HepG2 (cell line): ENCODE measurements around the gene RNF182. TPM values are rescaled to one million over a fixed set of nuclear protein-coding genes. Genes with fewer than 3 reads are reported as not detected.

Experiments
- ATAC-seq: fragments of 200-7000 bp; cut with Tn5 transposase; 3 replicates; pipeline ENCODE4 v1.9.1; 2020; ENCODE audit warnings: mild to moderate bottlenecking, moderate library complexity
- BruUV-seq: library from RNA; stranded (reverse); fragments of 400-500 nt; replicated peaks from 2 replicates; lab custom pipeline; 2021; lab: Mats Ljungman, UMichigan
- CTCF ChIA-PET: fragments of 300-600 bp; formaldehyde crosslinking; extraction: SDS; loops from one replicate; lab custom pipeline; 2021; ENCODE audit warnings: low total read pairs, inconsistent platforms, low intra/inter-chr PET ratio; lab: Yijun Ruan, JAX
- POLR2A ChIA-PET: fragments of 350-600 bp; sonication (Branson Sonifier 250); formaldehyde crosslinking; loops from one replicate; lab custom pipeline; 2020; ENCODE audit warnings: antibody characterized with exemption, inconsistent platforms; lab: Yijun Ruan, JAX
- DNase-seq: peaks from one replicate; pipeline ENCODE4 v3.0.0-alpha.2; 2015; ENCODE audit warnings: low spot score
- FAIRE-seq: peaks from 3 replicates; lab custom pipeline; 2011; peaks lifted over from hg19 to GRCh38; lab: Jason Lieb, UNC
- H2AFZ ChIP-seq: one replicate; pipeline ENCODE4 v1.6.1; 2011; ENCODE audit warnings: low read length, inconsistent platforms
- H3K27ac ChIP-seq: fragments of 300-600 bp; 3 replicates; pipeline ENCODE4 v1.8.0; 2011; ENCODE audit warnings: mixed run types, mild to moderate bottlenecking, mixed read lengths, low read length, inconsistent platforms; ENCODE audit not compliant: insufficient read depth; ENCODE audit errors: extremely low read length
- H3K27me3 ChIP-seq, 2 experiments: fragments of 200-600 bp in 1 of 2; 2 replicates in 1 of 2; 3 replicates in 1 of 2; pipeline versions ENCODE4 v1.6.0 to v1.8.0; 2011; ENCODE audit warnings: low read length in 2 of 2, mild to moderate bottlenecking in 2 of 2, moderate library complexity in 2 of 2, inconsistent platforms in 1 of 2; ENCODE audit not compliant: insufficient read depth in 2 of 2, control insufficient read depth in 1 of 2
- H3K36me3 ChIP-seq, 2 experiments: fragments of 200-600 bp in 1 of 2; replicated peaks in 1 of 2; 2 replicates in 1 of 2; 3 replicates in 1 of 2; pipeline versions ENCODE4 v1.5.1 to v1.8.0; 2011; ENCODE audit warnings: low read length in 2 of 2, inconsistent platforms in 1 of 2; ENCODE audit not compliant: insufficient read depth in 2 of 2, control insufficient read depth in 1 of 2
- H3K4me1 ChIP-seq: 2 replicates; pipeline ENCODE4 v1.5.1; 2012; ENCODE audit warnings: low read length, inconsistent platforms; ENCODE audit not compliant: insufficient read depth
- H3K4me2 ChIP-seq: 2 replicates; pipeline ENCODE4 v1.6.0; 2011; ENCODE audit warnings: low read depth, low read length, inconsistent platforms
- H3K4me3 ChIP-seq, 3 experiments: fragments of 200-600 bp in 1 of 3; sonication (generic), shearing (Covaris generic) in 1 of 3; replicated peaks in 1 of 3; 2 replicates each; pipeline ENCODE4 v1.5.1; 2011 to 2016; ENCODE audit warnings: low read length in 3 of 3, inconsistent platforms in 2 of 3, low read depth in 2 of 3, mild to moderate bottlenecking in 2 of 3, control low read depth in 1 of 3, mixed read lengths in 1 of 3; ENCODE audit not compliant: insufficient read depth in 1 of 3
- H3K79me2 ChIP-seq: one replicate; pipeline ENCODE4 v1.6.1; 2011; ENCODE audit warnings: low read length, inconsistent platforms; ENCODE audit not compliant: insufficient read depth
- H3K9ac ChIP-seq: 2 replicates; pipeline ENCODE4 v1.6.0; 2011; ENCODE audit warnings: mild to moderate bottlenecking, low read depth, low read length, inconsistent platforms; ENCODE audit not compliant: insufficient read depth
- H3K9me3 ChIP-seq: 2 replicates; pipeline ENCODE4 v1.5.1; 2012; ENCODE audit warnings: mild to moderate bottlenecking, low read length
- H4K20me1 ChIP-seq: 2 replicates; pipeline ENCODE4 v1.6.0; 2011; ENCODE audit warnings: inconsistent platforms, mild to moderate bottlenecking, low read length, moderate library complexity; ENCODE audit not compliant: insufficient read depth
- ADNP ChIP-seq: sonication (generic); formaldehyde crosslinking; IDR thresholded peaks from 2 replicates; pipeline ENCODE4 v1.4.0; 2020; ENCODE audit warnings: missing genetic modification reagents
- AGO1 ChIP-seq: fragments of 200-400 bp; formaldehyde crosslinking; IDR thresholded peaks from 2 replicates; pipeline ENCODE4 v1.6.1; 2017; ENCODE audit warnings: mild to moderate bottlenecking, low read depth, low read length, moderate library complexity; ENCODE audit not compliant: poor library complexity, severe bottlenecking
- ARNT2 ChIP-seq: sonication (generic); formaldehyde crosslinking; IDR thresholded peaks from 2 replicates; pipeline ENCODE4 v1.8.0; 2022; ENCODE audit warnings: mild to moderate bottlenecking, low read depth, missing genetic modification reagents, moderate library complexity
- CENPX ChIP-seq: sonication (generic); formaldehyde crosslinking; IDR thresholded peaks from 2 replicates; pipeline ENCODE4 v1.9.0; 2021; ENCODE audit warnings: mild to moderate bottlenecking, missing genetic modification reagents, moderate library complexity
- GABPB1 ChIP-seq: IDR thresholded peaks from 2 replicates; pipeline ENCODE4 v1.6.1; 2016; ENCODE audit warnings: mild to moderate bottlenecking, missing genetic modification reagents, moderate library complexity, missing compliant biosample characterization
- HNRNPUL1 ChIP-seq: fragments of 200-400 bp; formaldehyde crosslinking; IDR thresholded peaks from 2 replicates; pipeline ENCODE4 v1.6.1; 2017; ENCODE audit warnings: low read depth, mild to moderate bottlenecking, low read length, moderate library complexity
- KLF16 ChIP-seq, 2 experiments: sonication (generic) in 1 of 2; formaldehyde crosslinking in 1 of 2; IDR thresholded peaks; 2 replicates each; pipeline versions ENCODE4 v1.6.1 to v1.8.0; 2016 to 2023; ENCODE audit warnings: missing genetic modification reagents in 2 of 2, missing compliant biosample characterization in 1 of 2
- NCOA5 ChIP-seq: sonication (generic); formaldehyde crosslinking; IDR thresholded peaks from 2 replicates; pipeline ENCODE4 v1.4.0; 2020; ENCODE audit warnings: missing genetic modification reagents
- TAF1 ChIP-seq: sonication (generic); formaldehyde crosslinking; IDR thresholded peaks from 2 replicates; pipeline ENCODE4 v1.4.0; 2020; ENCODE audit warnings: missing genetic modification reagents
- ZNF33B ChIP-seq: sonication (generic); formaldehyde crosslinking; IDR thresholded peaks from 2 replicates; pipeline ENCODE4 v1.5.1; 2020; ENCODE audit warnings: mild to moderate bottlenecking, missing genetic modification reagents
- ZNF563 ChIP-seq: sonication (generic); formaldehyde crosslinking; IDR thresholded peaks from 2 replicates; pipeline ENCODE4 v1.8.0; 2022; ENCODE audit warnings: mild to moderate bottlenecking, moderate library complexity, missing genetic modification reagents
- ZSCAN21 ChIP-seq: sonication (generic); formaldehyde crosslinking; IDR thresholded peaks from 2 replicates; pipeline ENCODE4 v1.8.0; 2022; ENCODE audit warnings: mild to moderate bottlenecking, missing genetic modification reagents, moderate library complexity, borderline replicate concordance
- WGBS: methylation state at CpG from one replicate; pipeline ENCODE4 v1.1.6; 2017; ENCODE audit warnings: low lambda C conversion rate; 5-methylcytosine and 5-hydroxymethylcytosine counted together
- in situ Hi-C: cut with HindIII; loops from 2 replicates; pipeline ENCODE4 v1.10.0; 2017; ENCODE audit warnings: low pct_unique_long_range_greater_than_20kb; ENCODE audit not compliant: extremely low pct_ligation_motif_present
- intact Hi-C: fragments of 100-400 bp; cut with micrococcal nuclease; formaldehyde crosslinking; loops from one replicate; pipeline ENCODE4 v1.10.0; 2022; ENCODE audit not compliant: unreplicated experiment
- polyA plus RNA-seq, 8 experiments: library from polyadenylated mRNA; depleted of rRNA in 3 of 8; stranded (reverse) in 7 of 8; unstranded in 1 of 8; fragments of >200 nt; fragmentation: Illumina TruSeq in 4 of 8; extraction: Trizol in 4 of 8; gene quantifications; 2 replicates each; pipeline versions ENCODE4 v1.2.1 to v1.2.3, GENCODE V29; 2011 to 2016; ENCODE audit warnings: low read depth in 4 of 8, missing spikeins in 1 of 8, mixed read lengths in 1 of 8; ENCODE audit not compliant: insufficient read depth in 1 of 8
- total RNA-seq, 5 experiments: library from RNA; depleted of rRNA; stranded (reverse); fragments of >200 nt; fragmentation: Illumina TruSeq; extraction: Trizol; gene quantifications; 2 replicates each; pipeline ENCODE4 v1.2.3, GENCODE V29; 2016; ENCODE audit warnings: low read depth in 1 of 5
- TF ChIP-seq, protein P1 (sequence below): sonication (generic); formaldehyde crosslinking; IDR thresholded peaks from 2 replicates; pipeline ENCODE4 v1.9.0; 2021; ENCODE audit warnings: mild to moderate bottlenecking, missing genetic modification reagents

RNF182 gene
- total and polyA plus RNA-seq, 2 of the 13 experiments (the other 11 are each of a cell fraction or from before 2014, with no cell fraction given), result not detected

DNA sequence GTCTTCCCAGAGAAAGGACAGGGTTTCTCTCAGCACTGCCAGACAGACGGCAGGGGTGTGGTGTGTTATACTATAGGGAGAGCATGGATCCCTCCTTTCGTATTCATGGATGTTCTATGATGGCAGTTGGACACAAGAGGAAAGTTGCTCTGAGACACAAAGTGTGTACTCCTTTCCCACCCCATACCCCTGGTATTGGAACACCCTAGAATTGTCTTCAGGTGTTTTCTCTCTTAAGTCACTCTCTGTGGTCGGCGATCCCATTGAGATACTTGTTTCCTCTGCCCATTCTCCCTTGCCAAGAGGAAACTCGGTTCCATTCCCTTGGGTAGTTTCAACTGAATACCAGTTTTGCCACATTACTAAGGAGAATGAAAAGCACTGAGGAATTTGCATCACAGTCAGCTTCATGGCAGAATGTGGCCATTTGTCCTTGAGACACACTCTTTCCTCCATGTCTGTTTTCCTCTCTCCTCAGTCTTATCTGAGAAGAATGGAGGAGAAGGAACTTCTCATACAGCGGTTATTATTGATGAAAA lies 53.4 kb downstream of the RNF182 start:
- ATAC-seq (no peak), DNase-seq (no peak)
- Histone ChIP-seq H3K27ac (no peak overlapping the region), H3K27me3 (peaks cover 2 to 17% of the 10 kb centered on the region in 2 experiments; a peak in 1 of 5 replicates), H3K4me3 (no peak overlapping the region), H3K9ac (no peak overlapping the region), H3K9me3 (peaks cover 8% of the 10 kb centered on the region), H3K4me2 (no peak overlapping the region), H2AFZ (no peak overlapping the region), H3K4me1 (no peaks in the 10 kb centered on the region), H3K79me2 (no peaks in the 10 kb centered on the region)
- no TSS peak for BruUV-seq
- in situ Hi-C loops, result no loop called here
- WGBS, result 13% methylated on average over 6 of the region's 6 CpGs
- TF ChIP-seq NCOA5 (CRISPR knock-in tag) (no peak), ADNP (no peak), AGO1 (no peak), HNRNPUL1 (no peak), ARNT2 (CRISPR knock-in tag) (no peak), ZNF563 (CRISPR knock-in tag) (no peak), ZNF33B (no peak), CENPX (CRISPR knock-in tag) (no peak), KLF16 (CRISPR knock-in tag; IDR thresholded peaks at IDR 0.05) (no peak), ZSCAN21 (CRISPR knock-in tag) (no peak), GABPB1 (CRISPR knock-in tag) (no peak), TAF1 (no peak)
- TF ChIP-seq, protein P1, sequence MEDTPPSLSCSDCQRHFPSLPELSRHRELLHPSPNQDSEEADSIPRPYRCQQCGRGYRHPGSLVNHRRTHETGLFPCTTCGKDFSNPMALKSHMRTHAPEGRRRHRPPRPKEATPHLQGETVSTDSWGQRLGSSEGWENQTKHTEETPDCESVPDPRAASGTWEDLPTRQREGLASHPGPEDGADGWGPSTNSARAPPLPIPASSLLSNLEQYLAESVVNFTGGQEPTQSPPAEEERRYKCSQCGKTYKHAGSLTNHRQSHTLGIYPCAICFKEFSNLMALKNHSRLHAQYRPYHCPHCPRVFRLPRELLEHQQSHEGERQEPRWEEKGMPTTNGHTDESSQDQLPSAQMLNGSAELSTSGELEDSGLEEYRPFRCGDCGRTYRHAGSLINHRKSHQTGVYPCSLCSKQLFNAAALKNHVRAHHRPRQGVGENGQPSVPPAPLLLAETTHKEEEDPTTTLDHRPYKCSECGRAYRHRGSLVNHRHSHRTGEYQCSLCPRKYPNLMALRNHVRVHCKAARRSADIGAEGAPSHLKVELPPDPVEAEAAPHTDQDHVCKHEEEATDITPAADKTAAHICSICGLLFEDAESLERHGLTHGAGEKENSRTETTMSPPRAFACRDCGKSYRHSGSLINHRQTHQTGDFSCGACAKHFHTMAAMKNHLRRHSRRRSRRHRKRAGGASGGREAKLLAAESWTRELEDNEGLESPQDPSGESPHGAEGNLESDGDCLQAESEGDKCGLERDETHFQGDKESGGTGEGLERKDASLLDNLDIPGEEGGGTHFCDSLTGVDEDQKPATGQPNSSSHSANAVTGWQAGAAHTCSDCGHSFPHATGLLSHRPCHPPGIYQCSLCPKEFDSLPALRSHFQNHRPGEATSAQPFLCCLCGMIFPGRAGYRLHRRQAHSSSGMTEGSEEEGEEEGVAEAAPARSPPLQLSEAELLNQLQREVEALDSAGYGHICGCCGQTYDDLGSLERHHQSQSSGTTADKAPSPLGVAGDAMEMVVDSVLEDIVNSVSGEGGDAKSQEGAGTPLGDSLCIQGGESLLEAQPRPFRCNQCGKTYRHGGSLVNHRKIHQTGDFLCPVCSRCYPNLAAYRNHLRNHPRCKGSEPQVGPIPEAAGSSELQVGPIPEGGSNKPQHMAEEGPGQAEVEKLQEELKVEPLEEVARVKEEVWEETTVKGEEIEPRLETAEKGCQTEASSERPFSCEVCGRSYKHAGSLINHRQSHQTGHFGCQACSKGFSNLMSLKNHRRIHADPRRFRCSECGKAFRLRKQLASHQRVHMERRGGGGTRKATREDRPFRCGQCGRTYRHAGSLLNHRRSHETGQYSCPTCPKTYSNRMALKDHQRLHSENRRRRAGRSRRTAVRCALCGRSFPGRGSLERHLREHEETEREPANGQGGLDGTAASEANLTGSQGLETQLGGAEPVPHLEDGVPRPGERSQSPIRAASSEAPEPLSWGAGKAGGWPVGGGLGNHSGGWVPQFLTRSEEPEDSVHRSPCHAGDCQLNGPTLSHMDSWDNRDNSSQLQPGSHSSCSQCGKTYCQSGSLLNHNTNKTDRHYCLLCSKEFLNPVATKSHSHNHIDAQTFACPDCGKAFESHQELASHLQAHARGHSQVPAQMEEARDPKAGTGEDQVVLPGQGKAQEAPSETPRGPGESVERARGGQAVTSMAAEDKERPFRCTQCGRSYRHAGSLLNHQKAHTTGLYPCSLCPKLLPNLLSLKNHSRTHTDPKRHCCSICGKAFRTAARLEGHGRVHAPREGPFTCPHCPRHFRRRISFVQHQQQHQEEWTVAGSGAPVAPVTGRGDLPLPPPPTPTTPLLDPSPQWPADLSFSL (CRISPR knock-in tag), result no peak
- TF ChIP-seq, all 625 proteins: peak for 0
- intact Hi-C loops, result no loop called here
- ChIA-PET POLR2A (no interaction called here), CTCF (no interaction called here)
- no peaks in the 10 kb centered on the region for H4K20me1 ChIP-seq
- H3K36me3 ChIP-seq, result no peaks in the 10 kb centered on the region
- FAIRE-seq, result no peak
